A549 (cell line): ENCODE measurements around the gene GLO1. TPM values are rescaled to one million over a fixed set of nuclear protein-coding genes. Genes with fewer than 3 reads are reported as not detected.
A peak's percentile ranks its signal among the peaks of the same experiment; 100 is the strongest.

Experiments
- ATAC-seq, 2 experiments: fragments of 200-7000 bp in 1 of 2; fragments of >200 bp in 1 of 2; cut with Nextera tagmentation in 1 of 2; cut with Tn5 transposase in 1 of 2; 3 replicates each; pipeline versions ENCODE4 v1.8.0 to v1.9.1; 2018 to 2020; ENCODE audit warnings: mild to moderate bottlenecking in 1 of 2, moderate library complexity in 1 of 2
- CTCF ChIA-PET: fragments of 300-600 bp; sonication (Branson Sonifier 250); formaldehyde crosslinking; extraction: SDS; loops from one replicate; lab custom pipeline; 2021; ENCODE audit warnings: antibody characterized with exemption, inconsistent platforms; lab: Yijun Ruan, JAX
- POLR2A ChIA-PET: fragments of 350-600 bp; formaldehyde crosslinking; extraction: SDS; loops from one replicate; lab custom pipeline; 2021; ENCODE audit warnings: antibody characterized with exemption, inconsistent platforms; lab: Yijun Ruan, JAX
- DNase-seq, 2 experiments: peaks; one replicate each; pipeline versions ENCODE4 v3.0.0 to v3.0.0-alpha.2; 2011 to 2016; ENCODE audit warnings: low read depth in 1 of 2, low spot score in 1 of 2
- FAIRE-seq: peaks from 2 replicates; lab custom pipeline; 2011; peaks lifted over from hg19 to GRCh38; lab: Jason Lieb, UNC
- H3K27ac ChIP-seq, 2 experiments: fragments of >200 bp; sonication (Bioruptor Twin); formaldehyde crosslinking; 3 replicates each; pipeline ENCODE4 v1.5.1; 2016 to 2017
- H3K4me1 ChIP-seq: fragments of >200 bp; sonication (Bioruptor Twin); formaldehyde crosslinking; 3 replicates; pipeline ENCODE4 v1.6.1; 2016
- H3K4me2 ChIP-seq: fragments of >200 bp; sonication (Bioruptor Twin); formaldehyde crosslinking; 3 replicates; pipeline ENCODE4 v1.6.1; 2016
- H3K4me3 ChIP-seq: fragments of >200 bp; sonication (Bioruptor Twin); formaldehyde crosslinking; 3 replicates; pipeline ENCODE4 v1.5.1; 2016
- H3K9me3 ChIP-seq: fragments of >200 bp; sonication (Bioruptor Twin); formaldehyde crosslinking; 3 replicates; pipeline ENCODE4 v1.6.1; 2016
- CEBPB ChIP-seq, 2 experiments: fragments of >200 bp in 1 of 2; sonication (Bioruptor Twin) in 1 of 2; formaldehyde crosslinking in 1 of 2; IDR thresholded peaks; 2 replicates each; pipeline ENCODE4 v1.6.1; 2012 to 2016
- CHD2 ChIP-seq: fragments of 150-350 bp; IDR thresholded peaks from 2 replicates; pipeline ENCODE4 v1.6.1; 2014; ENCODE audit warnings: low read length; ENCODE audit not compliant: partially characterized antibody
- CHD4 ChIP-seq: fragments of 200-600 bp; sonication (generic); IDR thresholded peaks from 2 replicates; pipeline ENCODE4 v1.6.1; 2016; ENCODE audit warnings: antibody characterized with exemption, mild to moderate bottlenecking, borderline replicate concordance
- EHF ChIP-seq: fragments of 250-450 bp; sonication (Bioruptor Pico); IDR thresholded peaks from 2 replicates; pipeline ENCODE4 v1.5.0; 2020; ENCODE audit warnings: mild to moderate bottlenecking
- EHMT2 ChIP-seq: fragments of 200-600 bp; sonication (generic); IDR thresholded peaks from 2 replicates; pipeline ENCODE4 v1.6.1; 2016; ENCODE audit warnings: antibody characterized with exemption, low read depth, mild to moderate bottlenecking, moderate library complexity
- EP300 ChIP-seq, 2 experiments: fragments of >200 bp; sonication (Bioruptor Twin); formaldehyde crosslinking; IDR thresholded peaks; 2 replicates in 1 of 2; 3 replicates in 1 of 2; pipeline ENCODE4 v1.6.1; 2016 to 2017
- ESRRA ChIP-seq: fragments of 150-350 bp; IDR thresholded peaks from 2 replicates; pipeline ENCODE4 v1.6.1; 2014; ENCODE audit warnings: mild to moderate bottlenecking, low read length, borderline replicate concordance
- GATA3 ChIP-seq: IDR thresholded peaks from 2 replicates; pipeline ENCODE4 v1.6.1; 2012; ENCODE audit warnings: borderline replicate concordance
- HDAC2 ChIP-seq: fragments of 200-600 bp; sonication (generic); IDR thresholded peaks from 2 replicates; pipeline ENCODE4 v1.6.1; 2016
- HOXB5 ChIP-seq: fragments of 250-450 bp; sonication (Bioruptor Pico); IDR thresholded peaks from 2 replicates; pipeline ENCODE4 v1.5.0; 2020; ENCODE audit warnings: mild to moderate bottlenecking, moderate library complexity
- JUN ChIP-seq, 2 experiments: fragments of >200 bp; sonication (Bioruptor Twin); formaldehyde crosslinking; IDR thresholded peaks; 2 replicates in 1 of 2; 3 replicates in 1 of 2; pipeline ENCODE4 v1.6.1; 2016 to 2017
- MYC ChIP-seq: IDR thresholded peaks from 2 replicates; pipeline ENCODE4 v1.6.1; 2012; ENCODE audit warnings: mild to moderate bottlenecking, inconsistent platforms, low read length, improper control_type of control experiment, borderline replicate concordance
- POLR2A ChIP-seq: IDR thresholded peaks from 2 replicates; pipeline ENCODE4 v1.6.1; 2012; ENCODE audit warnings: mild to moderate bottlenecking, low read length
- POLR2AphosphoS2 ChIP-seq: conservative IDR thresholded peaks from 2 replicates; pipeline ENCODE4 v1.6.1; 2012; ENCODE audit warnings: low read length, improper control_type of control experiment, inconsistent platforms
- RFX5 ChIP-seq: fragments of 450-650 bp; IDR thresholded peaks from 2 replicates; pipeline ENCODE4 v1.7.1; 2014; ENCODE audit warnings: antibody characterized with exemption, mild to moderate bottlenecking, moderate library complexity
- SREBF2 ChIP-seq: fragments of 450-650 bp; IDR thresholded peaks from 2 replicates; pipeline ENCODE4 v1.6.1; 2014; ENCODE audit warnings: mild to moderate bottlenecking, moderate library complexity
- ZC3H11A ChIP-seq: fragments of 450-650 bp; IDR thresholded peaks from 2 replicates; pipeline ENCODE4 v1.6.1; 2014; ENCODE audit warnings: antibody characterized with exemption, mild to moderate bottlenecking
- ZFP36 ChIP-seq: fragments of 450-650 bp; IDR thresholded peaks from 2 replicates; pipeline ENCODE4 v1.6.1; 2014; ENCODE audit warnings: borderline replicate concordance; ENCODE audit not compliant: partially characterized antibody
- WGBS: methylation state at CpG from one replicate; pipeline ENCODE4 v1.1.6; 2017; ENCODE audit errors: missing lambda C conversion rate; 5-methylcytosine and 5-hydroxymethylcytosine counted together
- polyA plus RNA-seq, 4 experiments: library from polyadenylated mRNA; depleted of rRNA in 3 of 4; stranded (reverse); fragments of >200 nt; fragmentation: RNase III in 1 of 4; extraction: RNeasy Plus Mini Kit Qiagen cat#74134 plus additional on column Dnase treatment in 1 of 4; gene quantifications; 2 replicates in 3 of 4; 3 replicates in 1 of 4; pipeline ENCODE4 v1.2.3, GENCODE V29; 2011 to 2017
- TF ChIP-seq, protein P1 (sequence below): fragments of >200 bp; sonication (Bioruptor Twin); formaldehyde crosslinking; IDR thresholded peaks from 2 replicates; pipeline ENCODE4 v1.6.1; 2016
- TF ChIP-seq, protein P2 (sequence below): fragments of >200 bp; sonication (Bioruptor Twin); formaldehyde crosslinking; IDR thresholded peaks from 3 replicates; pipeline ENCODE4 v1.6.1; 2016
- TF ChIP-seq, protein P3 (sequence below): fragments of 450-650 bp; IDR thresholded peaks from 2 replicates; pipeline ENCODE4 v1.6.1; 2014; ENCODE audit warnings: antibody characterized with exemption
- TF ChIP-seq, protein P4 (sequence below): fragments of >200 bp; sonication (Bioruptor Twin); formaldehyde crosslinking; IDR thresholded peaks from 3 replicates; pipeline ENCODE4 v1.5.1; 2016
- TF ChIP-seq, protein P5 (sequence below): fragments of 150-350 bp; IDR thresholded peaks from 2 replicates; pipeline ENCODE4 v1.6.1; 2014; ENCODE audit warnings: low read depth, mild to moderate bottlenecking, low read length
- TF ChIP-seq, protein P6 (sequence below): fragments of 250-450 bp; sonication (Bioruptor Pico); IDR thresholded peaks from 2 replicates; pipeline ENCODE4 v1.5.0; 2020; ENCODE audit warnings: low read depth, mild to moderate bottlenecking, moderate library complexity

The GLO1 gene
- polyA plus RNA-seq, 2 of the 4 experiments (the other 2 are of a cell fraction), result 105 to 128 TPM

DNA sequence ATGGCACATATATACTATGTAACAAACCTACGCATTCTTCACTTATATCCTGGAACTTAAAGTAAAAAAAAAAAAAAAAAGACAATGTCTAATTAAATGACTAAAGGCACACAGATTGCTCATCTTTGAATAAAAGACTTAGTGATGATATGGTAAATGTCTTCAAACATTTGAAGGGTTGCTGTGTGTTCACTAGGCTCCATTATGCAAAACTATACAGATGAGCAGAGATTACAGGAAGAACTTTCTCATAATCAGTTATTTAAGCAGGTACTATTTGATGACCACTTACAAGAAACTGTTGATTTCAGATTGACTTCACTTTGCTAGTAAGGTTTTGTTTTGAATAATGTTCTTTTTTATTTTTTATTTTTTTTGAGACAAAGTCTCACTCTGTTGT is 46.5 kb upstream of the GLO1 start:
- ChIA-PET POLR2A (no interaction called here), CTCF (no interaction called here)
- FAIRE-seq (no peak), DNase-seq (no peak), ATAC-seq (no peak)
- Histone ChIP-seq H3K4me1 (no peaks in the 10 kb centered on the region), H3K4me2 (no peak overlapping the region), H3K27ac (no peak overlapping the region), H3K9me3 (no peaks in the 10 kb centered on the region), H3K4me3 (no peak overlapping the region)
- 69% methylated on average over 1 of the region's 1 CpG for WGBS
- TF ChIP-seq POLR2A, result no peak
- no peak for TF ChIP-seq ESRRA
- TF ChIP-seq, protein P1, sequence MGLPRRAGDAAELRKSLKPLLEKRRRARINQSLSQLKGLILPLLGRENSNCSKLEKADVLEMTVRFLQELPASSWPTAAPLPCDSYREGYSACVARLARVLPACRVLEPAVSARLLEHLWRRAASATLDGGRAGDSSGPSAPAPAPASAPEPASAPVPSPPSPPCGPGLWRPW, result no peak
- TF ChIP-seq, protein P2, sequence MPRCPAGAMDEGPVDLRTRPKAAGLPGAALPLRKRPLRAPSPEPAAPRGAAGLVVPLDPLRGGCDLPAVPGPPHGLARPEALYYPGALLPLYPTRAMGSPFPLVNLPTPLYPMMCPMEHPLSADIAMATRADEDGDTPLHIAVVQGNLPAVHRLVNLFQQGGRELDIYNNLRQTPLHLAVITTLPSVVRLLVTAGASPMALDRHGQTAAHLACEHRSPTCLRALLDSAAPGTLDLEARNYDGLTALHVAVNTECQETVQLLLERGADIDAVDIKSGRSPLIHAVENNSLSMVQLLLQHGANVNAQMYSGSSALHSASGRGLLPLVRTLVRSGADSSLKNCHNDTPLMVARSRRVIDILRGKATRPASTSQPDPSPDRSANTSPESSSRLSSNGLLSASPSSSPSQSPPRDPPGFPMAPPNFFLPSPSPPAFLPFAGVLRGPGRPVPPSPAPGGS, result no peak
- TF ChIP-seq POLR2AphosphoS2, result no peak
- TF ChIP-seq, protein P3, sequence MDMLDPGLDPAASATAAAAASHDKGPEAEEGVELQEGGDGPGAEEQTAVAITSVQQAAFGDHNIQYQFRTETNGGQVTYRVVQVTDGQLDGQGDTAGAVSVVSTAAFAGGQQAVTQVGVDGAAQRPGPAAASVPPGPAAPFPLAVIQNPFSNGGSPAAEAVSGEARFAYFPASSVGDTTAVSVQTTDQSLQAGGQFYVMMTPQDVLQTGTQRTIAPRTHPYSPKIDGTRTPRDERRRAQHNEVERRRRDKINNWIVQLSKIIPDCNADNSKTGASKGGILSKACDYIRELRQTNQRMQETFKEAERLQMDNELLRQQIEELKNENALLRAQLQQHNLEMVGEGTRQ, result no peak
- no peak for TF ChIP-seq ZC3H11A

DNA sequence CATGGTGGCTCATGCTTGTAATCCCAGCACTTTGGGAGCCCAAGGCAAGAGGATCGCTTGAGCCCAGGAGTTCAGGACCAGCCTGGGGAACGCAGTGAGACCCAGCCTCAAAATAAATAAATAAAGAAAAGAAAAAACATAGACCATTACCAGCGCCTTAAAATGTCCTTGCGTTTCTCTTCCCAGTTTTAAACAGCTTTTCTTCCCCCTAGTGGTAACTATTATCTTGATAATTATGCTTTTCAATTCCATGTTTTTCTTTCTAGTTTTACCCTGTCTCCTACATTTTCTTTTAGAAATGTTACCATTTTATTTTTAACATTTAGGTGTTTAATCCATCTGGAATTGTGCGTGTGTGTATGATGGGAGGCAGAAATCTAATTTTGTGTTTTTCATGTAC is 36.6 kb upstream of the GLO1 start:
- no peak overlapping the region for H3K4me2 ChIP-seq
- FAIRE-seq (no peak), ATAC-seq (no peak; a peak in 1 of 6 replicates), DNase-seq (no peak)
- no peak overlapping the region for H3K27ac ChIP-seq
- TF ChIP-seq, protein P4, sequence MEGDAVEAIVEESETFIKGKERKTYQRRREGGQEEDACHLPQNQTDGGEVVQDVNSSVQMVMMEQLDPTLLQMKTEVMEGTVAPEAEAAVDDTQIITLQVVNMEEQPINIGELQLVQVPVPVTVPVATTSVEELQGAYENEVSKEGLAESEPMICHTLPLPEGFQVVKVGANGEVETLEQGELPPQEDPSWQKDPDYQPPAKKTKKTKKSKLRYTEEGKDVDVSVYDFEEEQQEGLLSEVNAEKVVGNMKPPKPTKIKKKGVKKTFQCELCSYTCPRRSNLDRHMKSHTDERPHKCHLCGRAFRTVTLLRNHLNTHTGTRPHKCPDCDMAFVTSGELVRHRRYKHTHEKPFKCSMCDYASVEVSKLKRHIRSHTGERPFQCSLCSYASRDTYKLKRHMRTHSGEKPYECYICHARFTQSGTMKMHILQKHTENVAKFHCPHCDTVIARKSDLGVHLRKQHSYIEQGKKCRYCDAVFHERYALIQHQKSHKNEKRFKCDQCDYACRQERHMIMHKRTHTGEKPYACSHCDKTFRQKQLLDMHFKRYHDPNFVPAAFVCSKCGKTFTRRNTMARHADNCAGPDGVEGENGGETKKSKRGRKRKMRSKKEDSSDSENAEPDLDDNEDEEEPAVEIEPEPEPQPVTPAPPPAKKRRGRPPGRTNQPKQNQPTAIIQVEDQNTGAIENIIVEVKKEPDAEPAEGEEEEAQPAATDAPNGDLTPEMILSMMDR, result peak; percentile 19; the same call in 1 of the 3 replicates
- TF ChIP-seq HDAC2 (no peak), ZFP36 (no peak)
- WGBS, result 7% methylated on average over 5 of the region's 5 CpGs
- no peaks in the 10 kb centered on the region; the same call in 2 of the 3 replicates for H3K9me3 ChIP-seq
- ChIA-PET CTCF (interaction anchor here (1.0 kb wide), 1 partner anchor 12 kb away, joined by 4 read pairs; no protein-coding TSS in a partner anchor), POLR2A (no interaction called here)
- no peaks in the 10 kb centered on the region for H3K4me1 ChIP-seq
- H3K4me3 ChIP-seq, result no peak overlapping the region

DNA sequence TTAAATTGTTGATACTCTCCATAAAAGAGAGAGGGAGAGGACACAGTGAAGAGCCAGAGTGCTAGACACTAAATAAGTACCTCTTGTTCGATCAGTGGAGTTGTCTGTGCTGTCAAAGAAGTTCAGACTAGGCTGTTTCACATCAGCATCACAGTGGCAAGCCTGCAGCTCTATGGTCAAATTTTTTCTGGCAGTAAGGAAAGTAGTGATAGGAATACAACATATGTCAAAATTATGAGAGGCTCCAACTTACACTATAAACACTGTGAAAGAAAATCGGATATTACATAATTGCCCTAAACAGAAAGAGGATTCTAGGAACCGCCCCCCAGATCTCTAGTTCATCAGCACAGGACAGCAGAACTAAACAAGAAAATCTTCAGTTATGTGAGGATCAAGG is 35.3 kb upstream of the GLO1 start:
- FAIRE-seq (no peak), ATAC-seq (no peak), DNase-seq (no peak)
- H3K27ac ChIP-seq, result no peak overlapping the region
- TF ChIP-seq POLR2A (no peak), EP300 (IDR thresholded peaks at IDR 0.05) (no peak), HDAC2 (no peak), SREBF2 (no peak), GATA3 (no peak), CHD4 (no peak), MYC (no peak), EHF (CRISPR knock-in tag) (no peak), HOXB5 (no peak), JUN (IDR thresholded peaks at IDR 0.05) (no peak), ESRRA (no peak), CHD2 (no peak), RFX5 (no peak), CEBPB (IDR thresholded peaks at IDR 0.05) (no peak), EHMT2 (no peak), ZC3H11A (no peak)
- TF ChIP-seq, protein P5, sequence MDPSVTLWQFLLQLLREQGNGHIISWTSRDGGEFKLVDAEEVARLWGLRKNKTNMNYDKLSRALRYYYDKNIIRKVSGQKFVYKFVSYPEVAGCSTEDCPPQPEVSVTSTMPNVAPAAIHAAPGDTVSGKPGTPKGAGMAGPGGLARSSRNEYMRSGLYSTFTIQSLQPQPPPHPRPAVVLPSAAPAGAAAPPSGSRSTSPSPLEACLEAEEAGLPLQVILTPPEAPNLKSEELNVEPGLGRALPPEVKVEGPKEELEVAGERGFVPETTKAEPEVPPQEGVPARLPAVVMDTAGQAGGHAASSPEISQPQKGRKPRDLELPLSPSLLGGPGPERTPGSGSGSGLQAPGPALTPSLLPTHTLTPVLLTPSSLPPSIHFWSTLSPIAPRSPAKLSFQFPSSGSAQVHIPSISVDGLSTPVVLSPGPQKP, result no peak
- TF ChIP-seq, protein P4, result no peak
- TF ChIP-seq, protein P2, result no peak
- TF ChIP-seq, protein P6, sequence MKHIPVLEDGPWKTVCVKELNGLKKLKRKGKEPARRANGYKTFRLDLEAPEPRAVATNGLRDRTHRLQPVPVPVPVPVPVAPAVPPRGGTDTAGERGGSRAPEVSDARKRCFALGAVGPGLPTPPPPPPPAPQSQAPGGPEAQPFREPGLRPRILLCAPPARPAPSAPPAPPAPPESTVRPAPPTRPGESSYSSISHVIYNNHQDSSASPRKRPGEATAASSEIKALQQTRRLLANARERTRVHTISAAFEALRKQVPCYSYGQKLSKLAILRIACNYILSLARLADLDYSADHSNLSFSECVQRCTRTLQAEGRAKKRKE (CRISPR knock-in tag), result no peak
- H3K4me2 ChIP-seq, result no peak overlapping the region
- no peak overlapping the region for H3K4me3 ChIP-seq
- H3K9me3 ChIP-seq, result no peaks in the 10 kb centered on the region; the same call in 2 of the 3 replicates
- 4% methylated on average over 3 of the region's 3 CpGs for WGBS
- CTCF ChIA-PET, result no interaction called here
- POLR2A ChIA-PET, result no interaction called here
- no peaks in the 10 kb centered on the region for H3K4me1 ChIP-seq
